Kidney glomerular epithelial cell (primary cell): ENCODE measurements around the gene ANGPTL2.

Experiments
- DNase-seq: peaks from one replicate; lab custom pipeline; 2025; lab: John Stamatoyannopoulos, UW

The ANGPTL2 gene

DNA sequence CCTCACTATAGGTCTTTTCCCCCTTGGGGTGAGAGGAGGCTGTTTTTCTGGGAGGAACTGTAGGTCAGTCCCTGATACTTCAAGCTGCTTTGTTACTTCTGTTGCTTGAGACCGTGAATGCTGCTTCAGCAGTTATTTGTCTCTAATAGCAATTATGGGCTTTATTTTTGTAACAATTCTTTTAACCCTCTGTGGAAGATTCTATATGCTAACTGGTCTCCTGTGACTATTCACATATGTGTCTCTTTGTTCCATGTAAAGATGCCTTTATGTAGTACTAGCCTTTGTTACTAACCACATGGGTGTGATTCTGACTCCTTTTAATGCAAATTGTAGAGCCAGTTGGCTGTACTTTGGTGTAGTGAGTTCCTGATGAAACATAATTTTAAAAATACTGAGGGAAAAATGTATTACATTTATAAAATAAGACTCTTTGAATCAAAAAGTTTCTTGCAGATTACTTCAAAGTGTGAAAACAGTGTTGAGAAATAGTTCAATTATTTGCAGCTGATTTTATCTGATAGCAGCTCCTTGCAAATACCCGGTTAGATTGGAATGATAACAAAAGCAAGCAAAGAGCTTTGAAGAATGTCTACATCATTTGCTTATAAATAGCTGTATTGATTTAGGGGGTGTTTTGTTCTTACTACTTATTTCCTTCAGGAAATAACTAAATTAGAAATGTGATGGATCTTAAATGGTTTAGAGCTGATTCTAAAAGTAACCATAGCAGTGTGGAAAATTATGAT is 46.6 kb downstream of the ANGPTL2 start:
- no peak for DNase-seq

- DNase-seq: no peak
These were observed 47.6 kb downstream of the ANGPTL2 start for GRCh38 chr9:127074561-127075548.

DNA sequence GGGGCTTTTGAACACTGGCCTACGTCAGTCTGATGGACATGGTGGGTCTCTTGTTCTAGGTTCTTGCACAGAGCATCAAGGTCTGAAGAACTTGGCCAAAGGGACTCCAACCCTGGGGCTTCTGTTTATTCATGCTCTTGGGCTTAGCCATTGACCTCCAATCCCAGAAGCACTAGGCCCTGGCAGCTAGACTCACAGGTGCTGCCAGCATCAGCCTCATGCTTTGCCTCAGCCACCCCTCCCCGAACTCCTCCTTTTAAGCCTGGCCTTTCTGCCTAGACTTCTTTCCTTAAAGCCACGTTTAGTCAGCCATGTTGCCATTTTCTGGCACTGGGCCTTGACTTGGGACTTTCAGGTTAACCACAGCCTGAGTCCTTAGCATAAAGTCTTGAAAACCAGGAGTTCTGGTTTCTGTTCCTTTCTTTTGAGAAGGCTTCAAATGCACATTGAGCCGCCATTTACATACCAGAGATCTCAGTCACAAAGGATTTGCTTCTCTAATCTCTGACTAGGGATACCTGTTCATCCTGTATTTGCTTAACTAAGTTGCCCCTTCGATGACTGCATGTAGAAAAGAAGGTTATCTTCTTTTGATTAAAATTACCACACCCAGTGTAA is 54.7 kb downstream of the ANGPTL2 start:
- no peak for DNase-seq

DNA sequence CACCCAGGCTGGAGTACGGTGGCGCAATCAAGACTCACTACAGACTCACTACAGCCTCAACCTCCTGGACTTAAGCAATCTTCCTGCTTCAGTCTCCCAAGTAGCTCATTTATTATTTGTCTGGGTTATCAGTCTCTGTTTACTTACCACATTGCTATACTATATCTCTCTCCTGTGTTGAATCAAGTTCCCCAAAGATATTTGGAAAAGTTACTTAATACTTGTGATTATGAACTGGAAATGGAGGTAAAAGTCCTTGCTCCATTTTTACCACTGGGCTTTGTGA is 55.6 kb downstream of the ANGPTL2 start:
- no peak for DNase-seq

- DNase-seq: no peak
These were observed 56.2 kb downstream of the ANGPTL2 start for GRCh38 chr9:127066060-127066850.

DNA sequence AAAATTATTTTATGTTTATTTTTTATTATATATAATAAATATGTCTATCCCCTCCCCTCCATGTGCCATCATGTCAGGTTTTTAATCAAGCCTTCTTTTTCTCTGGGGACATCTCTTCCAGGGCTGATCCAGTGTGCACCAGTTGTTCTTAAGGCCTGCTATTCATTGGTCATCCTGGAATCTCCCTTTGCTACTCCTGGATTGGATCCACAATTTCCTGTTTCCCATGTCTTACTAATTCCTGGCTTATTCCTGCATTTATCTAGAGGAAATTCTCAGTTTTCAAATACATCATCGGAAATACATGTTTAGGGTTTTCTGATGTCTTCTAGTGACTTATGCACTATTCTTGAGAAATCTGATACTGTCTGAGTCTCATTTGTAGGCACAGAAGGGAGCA is 56.8 kb downstream of the ANGPTL2 start:
- DNase-seq: no peak

- DNase-seq: no peak
These were observed 58.1 kb downstream of the ANGPTL2 start for GRCh38 chr9:127064335-127064734.

GRCh38 chr9:127061411-127061810 is 61.0 kb downstream of the ANGPTL2 start:
- no peak for DNase-seq

DNA sequence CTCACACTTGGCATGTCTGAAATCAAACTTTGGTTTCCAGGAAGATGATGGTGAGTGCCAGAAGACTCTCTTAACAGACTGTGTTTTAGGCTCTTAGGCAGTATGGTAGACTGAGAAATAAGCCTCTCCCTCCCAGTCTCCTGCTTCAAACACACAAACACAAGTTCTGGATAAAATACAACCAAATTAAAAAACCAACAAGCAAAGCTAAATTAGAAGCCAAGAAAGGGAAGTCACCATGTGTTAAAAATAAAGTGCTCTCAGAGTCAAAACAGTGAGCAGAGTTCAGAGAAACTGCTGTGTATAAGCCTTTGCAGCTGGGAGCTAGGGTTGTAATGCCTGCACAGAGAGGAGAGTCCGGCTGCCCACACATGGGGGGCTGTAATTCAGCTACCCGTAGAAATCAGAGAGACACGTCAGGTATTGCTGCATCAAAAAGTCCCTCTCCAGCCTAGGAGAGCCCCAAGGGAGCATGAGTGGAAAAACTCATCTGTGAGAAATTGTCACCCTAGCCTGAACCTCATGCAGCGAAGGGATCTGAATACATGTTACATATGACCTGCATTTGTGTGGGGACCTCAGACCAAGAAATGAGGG is 62.6 kb downstream of the ANGPTL2 start:
- DNase-seq: no peak

DNA sequence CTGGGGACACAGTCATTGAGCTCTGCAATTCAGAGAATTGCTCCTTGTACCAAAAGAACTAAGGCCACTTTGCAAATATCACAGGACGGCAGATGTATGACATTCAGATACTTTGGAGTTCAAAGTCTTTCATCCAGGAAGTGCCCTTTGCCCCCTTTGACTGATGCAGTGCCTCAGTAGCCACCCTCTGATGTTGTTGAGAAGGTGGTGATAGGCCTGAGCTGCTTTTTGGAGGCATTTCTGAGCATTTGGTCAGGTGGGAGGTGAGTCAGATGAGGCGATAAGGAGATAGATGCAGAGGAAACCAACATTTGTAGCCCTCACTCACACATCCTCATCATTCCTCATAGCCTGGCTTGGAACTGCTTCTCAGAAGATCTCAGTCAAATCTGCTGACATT is 63.4 kb downstream of the ANGPTL2 start:
- no peak for DNase-seq

GRCh38 chr9:127058645-127059021 is 63.8 kb downstream of the ANGPTL2 start:
- no peak for DNase-seq

- no peak for DNase-seq
These were observed 64.3 kb downstream of the ANGPTL2 start for GRCh38 chr9:127058011-127058644.

DNA sequence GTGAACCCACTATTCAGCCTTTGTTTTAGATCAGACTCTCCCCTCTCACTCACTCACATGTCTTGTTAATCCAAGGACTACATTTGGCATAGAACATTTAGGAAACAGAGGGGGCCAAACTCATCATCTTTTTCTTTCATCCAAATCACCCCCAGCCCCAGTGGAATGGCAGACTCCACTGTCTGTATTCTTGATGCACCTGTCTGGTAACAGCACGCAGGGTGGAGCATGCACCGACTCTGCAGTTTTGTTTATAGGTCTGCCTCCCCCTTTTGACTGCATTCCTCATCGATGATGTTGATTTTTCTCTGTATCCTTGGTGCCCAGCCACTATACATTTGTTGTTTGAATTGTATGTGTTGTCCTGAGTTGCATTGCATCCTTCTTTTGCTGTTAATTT is 66.0 kb downstream of the ANGPTL2 start:
- no peak for DNase-seq

- DNase-seq: no peak
These were observed 66.6 kb downstream of the ANGPTL2 start for GRCh38 chr9:127055745-127056402.

GRCh38 chr9:127053960-127054359 is 68.5 kb downstream of the ANGPTL2 start:
- DNase-seq: no peak

DNA sequence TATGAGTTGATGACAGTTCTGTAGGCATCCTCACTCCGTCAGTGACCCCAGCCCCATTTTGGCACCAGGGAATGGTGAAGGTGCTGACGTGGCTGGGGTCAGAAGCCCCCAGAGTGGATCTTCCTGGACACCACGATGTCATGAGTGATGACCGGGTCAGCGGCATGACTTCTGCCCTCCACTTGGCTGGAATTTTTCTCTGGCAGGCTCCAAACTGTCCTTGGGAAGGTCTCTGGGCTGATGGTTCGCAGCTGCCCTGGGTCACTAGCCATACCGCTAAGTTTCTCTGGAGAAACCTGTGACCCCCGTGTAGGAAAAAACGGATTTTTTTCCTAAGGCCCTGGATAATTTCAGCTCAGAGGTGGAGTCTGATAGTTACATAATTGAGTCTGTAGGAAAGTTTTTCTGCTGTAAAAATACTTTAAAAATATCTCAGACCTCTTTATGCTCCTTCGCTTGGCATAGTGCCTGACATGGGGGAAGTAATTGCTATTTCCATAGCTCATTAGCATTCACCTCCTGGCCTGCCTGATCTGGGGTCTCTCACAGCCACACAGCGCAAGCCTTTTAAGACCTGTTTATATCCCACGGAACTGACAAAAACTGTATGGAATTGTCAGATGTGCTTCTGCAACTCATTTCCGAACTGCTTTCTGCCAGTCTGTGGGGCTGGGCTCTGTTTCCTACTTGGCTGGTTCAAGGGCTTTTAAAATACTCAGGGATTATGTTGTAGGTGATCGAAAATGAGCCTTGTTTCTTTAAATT is 69.2 kb downstream of the ANGPTL2 start:
- DNase-seq: no peak

DNA sequence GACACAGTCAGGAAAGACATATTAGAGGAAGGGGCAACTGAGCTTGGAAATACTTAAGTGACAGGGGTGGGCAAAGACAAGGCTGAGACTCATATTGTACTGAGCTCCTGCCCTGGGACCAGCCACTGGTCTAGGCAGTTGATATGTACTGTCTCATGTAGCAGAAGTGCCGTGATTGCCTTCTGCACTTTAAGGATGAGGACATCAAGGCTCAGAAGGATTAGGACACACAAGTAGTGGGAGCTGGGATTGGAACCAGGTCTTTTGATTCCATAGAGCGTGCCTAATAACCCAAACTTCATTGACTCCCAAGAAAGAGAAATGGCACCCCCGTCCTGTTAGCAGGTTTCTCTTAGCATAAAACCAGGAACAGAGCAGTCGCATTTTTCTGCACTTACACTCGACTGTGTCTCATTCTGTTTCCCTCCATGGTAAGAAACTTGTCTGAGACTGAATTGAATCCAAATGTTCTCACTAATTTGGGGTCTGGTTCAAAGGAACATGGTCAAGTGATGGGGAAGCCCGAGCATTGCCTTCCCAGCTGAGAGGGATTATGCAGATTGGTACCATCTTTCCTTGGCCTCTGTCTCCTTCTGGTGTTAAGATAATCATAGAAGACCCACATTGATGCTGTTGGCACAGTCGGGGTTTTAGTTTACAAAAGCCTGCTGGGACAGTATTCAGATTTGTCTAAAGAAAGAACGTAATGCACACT is 70.4 kb downstream of the ANGPTL2 start:
- DNase-seq: no peak

- DNase-seq: no peak
These were observed 71.8 kb downstream of the ANGPTL2 start for GRCh38 chr9:127050591-127051001.

- DNase-seq: no peak
These were observed 72.3 kb downstream of the ANGPTL2 start for GRCh38 chr9:127050152-127050551.
